IMR-90 (cell line): Measurements from ENCODE around the gene VKORC1L1. TPM values are rescaled to one million over a fixed set of nuclear protein-coding genes. Genes with fewer than 3 reads are reported as not detected.

ENCODE experiments used
- ATAC-seq: fragments of 200-7000 bp; cut with Tn5 transposase; 2 replicates; pipeline ENCODE4 v1.9.1; 2020; ENCODE audit warnings: low read depth, mild to moderate bottlenecking, moderate library complexity
- BruUV-seq: library from RNA; stranded (reverse); fragments of 400-500 nt; replicated peaks from 2 replicates; lab custom pipeline; 2021; lab: Mats Ljungman, UMichigan
- CTCF ChIA-PET: fragments of 300-600 bp; formaldehyde crosslinking; extraction: SDS; loops from one replicate; lab custom pipeline; 2021; ENCODE audit warnings: antibody characterized with exemption; lab: Yijun Ruan, JAX
- POLR2A ChIA-PET: fragments of 300-600 bp; sonication (Branson Sonifier 250); formaldehyde crosslinking; loops from one replicate; lab custom pipeline; 2022; ENCODE audit warnings: antibody characterized with exemption; ENCODE audit not compliant: unreplicated experiment; lab: Charles Lee
- DNase-seq: peaks from one replicate; pipeline ENCODE4 v3.0.0; 2013
- H2AFZ ChIP-seq: replicated peaks from 2 replicates; pipeline ENCODE3; 2013; ENCODE audit warnings: low read length, mild to moderate bottlenecking; ENCODE audit not compliant: poor library complexity
- H2AK5ac ChIP-seq: 2 replicates; pipeline ENCODE4 v1.6.1; 2013; ENCODE audit warnings: low read depth, low read length, inconsistent platforms
- H2AK9ac ChIP-seq: replicated peaks from 2 replicates; pipeline ENCODE3; 2013; ENCODE audit warnings: mild to moderate bottlenecking, low read depth, low read length, moderate library complexity; ENCODE audit not compliant: poor library complexity
- H2BK120ac ChIP-seq: 2 replicates; pipeline ENCODE4 v1.6.1; 2013; ENCODE audit warnings: low read depth, low read length, inconsistent platforms
- H2BK15ac ChIP-seq: 3 replicates; pipeline ENCODE4 v1.6.1; 2013; ENCODE audit warnings: low read depth, low read length, inconsistent platforms
- H2BK20ac ChIP-seq: 2 replicates; pipeline ENCODE4 v1.6.1; 2013; ENCODE audit warnings: low read depth, mild to moderate bottlenecking, inconsistent platforms, low read length, moderate library complexity
- H2BK5ac ChIP-seq: 2 replicates; pipeline ENCODE4 v1.6.1; 2013; ENCODE audit warnings: mild to moderate bottlenecking, low read depth, low read length, inconsistent platforms; ENCODE audit not compliant: poor library complexity, severe bottlenecking
- H3K14ac ChIP-seq: replicated peaks from 2 replicates; pipeline ENCODE4 v1.6.1; 2013; ENCODE audit warnings: low read depth, low read length, inconsistent platforms
- H3K18ac ChIP-seq: 2 replicates; pipeline ENCODE4 v1.6.1; 2013; ENCODE audit warnings: low read depth, low read length, control low read depth
- H3K23ac ChIP-seq: 2 replicates; pipeline ENCODE4 v1.6.1; 2013; ENCODE audit warnings: low read depth, low read length, inconsistent platforms
- H3K27ac ChIP-seq: 2 replicates; pipeline ENCODE4 v1.5.1; 2013; ENCODE audit warnings: mild to moderate bottlenecking, control low read depth, low read length; ENCODE audit not compliant: insufficient read depth
- H3K27me3 ChIP-seq: 2 replicates; pipeline ENCODE4 v1.6.1; 2013; ENCODE audit warnings: low read length; ENCODE audit not compliant: control insufficient read depth, insufficient read depth
- H3K36me3 ChIP-seq: 2 replicates; pipeline ENCODE4 v1.6.1; 2013; ENCODE audit warnings: low read length, mixed read lengths; ENCODE audit not compliant: control insufficient read depth, insufficient read depth
- H3K4ac ChIP-seq: 2 replicates; pipeline ENCODE4 v1.6.1; 2013; ENCODE audit warnings: low read depth, low read length, inconsistent platforms
- H3K4me1 ChIP-seq: 2 replicates; pipeline ENCODE4 v1.6.1; 2013; ENCODE audit warnings: low read length, mixed read lengths; ENCODE audit not compliant: control insufficient read depth, insufficient read depth
- H3K4me2 ChIP-seq: 2 replicates; pipeline ENCODE4 v1.6.1; 2013; ENCODE audit warnings: low read depth, mild to moderate bottlenecking, control low read depth, low read length, moderate library complexity
- H3K4me3 ChIP-seq: 2 replicates; pipeline ENCODE4 v1.5.1; 2013; ENCODE audit warnings: low read depth, mild to moderate bottlenecking, control low read depth, low read length, moderate library complexity; ENCODE audit not compliant: insufficient read depth
- H3K56ac ChIP-seq: 2 replicates; pipeline ENCODE4 v1.6.1; 2013; ENCODE audit warnings: low read length, inconsistent platforms; ENCODE audit not compliant: insufficient read depth; ENCODE audit errors: extremely low read depth
- H3K79me1 ChIP-seq, 2 experiments: 2 replicates each; pipeline ENCODE4 v1.6.1; 2013; ENCODE audit warnings: low read length in 2 of 2, inconsistent platforms in 1 of 2, low read depth in 1 of 2
- H3K9ac ChIP-seq: 2 replicates; pipeline ENCODE4 v1.6.1; 2013; ENCODE audit warnings: low read depth, low read length, control low read depth
- H3K9me1 ChIP-seq: 2 replicates; pipeline ENCODE4 v1.6.1; 2013; ENCODE audit warnings: low read length, inconsistent platforms; ENCODE audit not compliant: insufficient read depth
- H3K9me3 ChIP-seq: 2 replicates; pipeline ENCODE4 v1.6.1; 2013; ENCODE audit warnings: low read length; ENCODE audit not compliant: control insufficient read depth, insufficient read depth
- H4K20me1 ChIP-seq: 2 replicates; pipeline ENCODE4 v1.6.1; 2013; ENCODE audit warnings: low read length, inconsistent platforms; ENCODE audit not compliant: insufficient read depth
- H4K5ac ChIP-seq: 2 replicates; pipeline ENCODE4 v1.6.1; 2013; ENCODE audit warnings: mild to moderate bottlenecking, low read depth, low read length, control low read depth
- H4K8ac ChIP-seq, 2 experiments: 2 replicates each; pipeline ENCODE4 v1.6.1; 2013; ENCODE audit warnings: low read depth in 2 of 2, low read length in 2 of 2, control low read depth in 1 of 2, inconsistent platforms in 1 of 2
- H4K91ac ChIP-seq: 2 replicates; pipeline ENCODE4 v1.6.1; 2013; ENCODE audit warnings: low read depth, low read length, inconsistent platforms; ENCODE audit not compliant: insufficient read depth
- BHLHE40 ChIP-seq: fragments of 150-350 bp; IDR thresholded peaks from 2 replicates; pipeline ENCODE4 v1.6.1; 2016; ENCODE audit warnings: mild to moderate bottlenecking, low read depth, low read length
- CHD1 ChIP-seq: IDR thresholded peaks from 2 replicates; pipeline ENCODE4 v1.6.1; 2012; ENCODE audit warnings: low read depth, low read length, improper control_type of control experiment
- ELK1 ChIP-seq: fragments of 150-350 bp; IDR thresholded peaks from 2 replicates; pipeline ENCODE4 v1.6.1; 2016; ENCODE audit warnings: low read depth, mild to moderate bottlenecking, low read length, moderate library complexity, borderline replicate concordance
- FOS ChIP-seq: fragments of 150-350 bp; IDR thresholded peaks from 2 replicates; pipeline ENCODE4 v1.6.1; 2016; ENCODE audit warnings: low read depth, low read length
- MAFK ChIP-seq: IDR thresholded peaks from 2 replicates; pipeline ENCODE4 v1.6.1; 2012; ENCODE audit warnings: low read depth, low read length, improper control_type of control experiment
- MAZ ChIP-seq: IDR thresholded peaks from 2 replicates; pipeline ENCODE4 v1.6.1; 2012; ENCODE audit warnings: low read depth, mild to moderate bottlenecking, low read length, improper control_type of control experiment, moderate library complexity, borderline replicate concordance
- MXI1 ChIP-seq: IDR thresholded peaks from 2 replicates; pipeline ENCODE4 v1.6.1; 2012; ENCODE audit warnings: low read depth, mild to moderate bottlenecking, low read length, moderate library complexity, borderline replicate concordance
- NFE2L2 ChIP-seq: fragments of 150-350 bp; IDR thresholded peaks from 2 replicates; pipeline ENCODE4 v1.6.1; 2016; ENCODE audit warnings: low read depth, mild to moderate bottlenecking, low read length
- RAD21 ChIP-seq: IDR thresholded peaks from 2 replicates; pipeline ENCODE4 v1.6.1; 2012; ENCODE audit warnings: low read length, improper control_type of control experiment
- RFX5 ChIP-seq: IDR thresholded peaks from 2 replicates; pipeline ENCODE4 v1.8.0; 2012; ENCODE audit warnings: low read depth, mild to moderate bottlenecking, low read length, moderate library complexity
- SMC3 ChIP-seq: fragments of 150-350 bp; IDR thresholded peaks from 2 replicates; pipeline ENCODE4 v1.6.1; 2016; ENCODE audit warnings: low read depth, mild to moderate bottlenecking, antibody characterized with exemption, low read length, moderate library complexity
- USF2 ChIP-seq: fragments of 150-350 bp; IDR thresholded peaks from 2 replicates; pipeline ENCODE4 v1.6.1; 2017; ENCODE audit warnings: mild to moderate bottlenecking, antibody characterized with exemption, low read length, low read depth
- WGBS, 2 experiments: methylation state at CpG; one replicate each; pipeline versions ENCODE4 v1.1.5 to v1.1.7; 2013; ENCODE audit warnings: missing lambda C conversion rate in 2 of 2; ENCODE audit not compliant: insufficient read length in 1 of 2; ENCODE audit errors: extremely low coverage in 2 of 2; 5-methylcytosine and 5-hydroxymethylcytosine counted together
- dilution Hi-C: fragments of 300-500 bp; cut with HindIII; formaldehyde crosslinking; loops from one replicate; pipeline ENCODE4 v1.14.3; 2018; ENCODE audit warnings: low sequenced_read_pairs; ENCODE audit not compliant: unreplicated experiment
- in situ Hi-C: fragments of 300-500 bp; cut with MboI; formaldehyde crosslinking; loops from 3 replicates; pipeline ENCODE4 v1.14.3; 2019; ENCODE audit warnings: low sequenced_read_pairs, inconsistent platforms, mixed read lengths
- intact Hi-C: fragments of 100-400 bp; cut with micrococcal nuclease; formaldehyde crosslinking; loops from 2 replicates; pipeline ENCODE4 v1.10.0; 2022
- polyA plus RNA-seq, 3 experiments: library from polyadenylated mRNA; depleted of rRNA; stranded (reverse); fragments of >200 nt; gene quantifications; 2 replicates each; pipeline ENCODE4 v1.2.3, GENCODE V29; 2012; ENCODE audit warnings: low replicate concordance in 1 of 3
- total RNA-seq: library from RNA; depleted of rRNA; stranded (reverse); fragments of >200 nt; gene quantifications from 2 replicates; pipeline ENCODE4 v1.2.3, GENCODE V29; 2012

Gene VKORC1L1
- total and polyA plus RNA-seq, 2 of the 4 experiments (the other 2 are of a cell fraction): 12.5 to 14.5 TPM

- no peak for ATAC-seq
- no peak overlapping the region for H4K5ac ChIP-seq
- H3K27me3 ChIP-seq: no peaks in the 10 kb centered on the region
- dilution Hi-C loops (no loop called here), intact Hi-C loops (no loop called here), in situ Hi-C loops (loop anchor here (25.0 kb wide), 1 partner anchor 225 kb away; no protein-coding TSS in a partner anchor)
- no peak overlapping the region for H4K8ac ChIP-seq
- ChIA-PET CTCF (no interaction called here), POLR2A (no interaction called here)
- TF ChIP-seq USF2 (no peak), NFE2L2 (no peak), ELK1 (no peak), RFX5 (no peak), BHLHE40 (no peak), MXI1 (no peak), RAD21 (no peak), SMC3 (no peak), FOS (no peak), MAFK (no peak), CHD1 (no peak), MAZ (no peak)
- H3K4me2 ChIP-seq: no peak overlapping the region
- H2AFZ ChIP-seq: no peak overlapping the region
- no peak overlapping the region for H2AK5ac ChIP-seq
- no peak overlapping the region for H2BK15ac ChIP-seq
- H3K9me3 ChIP-seq: no peaks in the 10 kb centered on the region
- no peak overlapping the region for H3K9ac ChIP-seq
- no peak overlapping the region for H3K14ac ChIP-seq
- no peak overlapping the region for H3K27ac ChIP-seq
- H2BK120ac ChIP-seq: no peak overlapping the region
- no TSS peak for BruUV-seq
- no peak overlapping the region for H3K4ac ChIP-seq
- H3K36me3 ChIP-seq: peaks cover 40% of the 10 kb centered on the region
- H2BK20ac ChIP-seq: no peak overlapping the region
- H2BK5ac ChIP-seq: no peak overlapping the region
- no peak overlapping the region for H4K91ac ChIP-seq
- peaks cover 4% of the 10 kb centered on the region for H4K20me1 ChIP-seq
- H3K79me1 ChIP-seq: peaks cover 0 to 11% of the 10 kb centered on the region in 2 experiments; a peak in 3 of 4 replicates
- no CpG with 5 or more reads among the region's 6 CpGs for WGBS, 2 experiments
- H3K9me1 ChIP-seq: no peaks in the 10 kb centered on the region; the same call in 1 of the 2 replicates
- no peak overlapping the region for H3K56ac ChIP-seq
- no peak for DNase-seq
- H3K18ac ChIP-seq: no peak overlapping the region
- H3K4me1 ChIP-seq: no peaks in the 10 kb centered on the region
- no peak overlapping the region for H3K23ac ChIP-seq
- no peak overlapping the region for H3K4me3 ChIP-seq
- H2AK9ac ChIP-seq: no peak overlapping the region
Measured at GRCh38 chr7:65962033-65962432, 89.2 kb downstream of the VKORC1L1 start.
